Chondrocyte (in vitro differentiated cells): ENCODE measurements around the gene SLIT3. TPM values are rescaled to one million over a fixed set of nuclear protein-coding genes. Genes with fewer than 3 reads are reported as not detected.

Source experiments
- DNase-seq: peaks from one replicate; pipeline ENCODE4 v3.0.0; 2021; ENCODE audit warnings: mixed read lengths, low spot score
- H3K27ac Mint-ChIP-seq: one replicate; pipeline ENCODE4 v1.8.0; 2021; ENCODE audit warnings: mild to moderate bottlenecking, moderate library complexity, mixed read lengths; ENCODE audit not compliant: unreplicated experiment
- H3K27me3 Mint-ChIP-seq: 2 replicates; pipeline ENCODE4 v1.8.0; 2021; ENCODE audit warnings: low read depth, mixed read lengths
- H3K36me3 Mint-ChIP-seq: 2 replicates; pipeline ENCODE4 v1.8.0; 2021; ENCODE audit warnings: low read depth, mixed read lengths
- H3K4me1 Mint-ChIP-seq: 2 replicates; pipeline ENCODE4 v1.8.0; 2021; ENCODE audit warnings: low read depth, mild to moderate bottlenecking, mixed read lengths
- H3K4me3 Mint-ChIP-seq: one replicate; pipeline ENCODE4 v1.8.0; 2021; ENCODE audit warnings: mild to moderate bottlenecking, moderate library complexity, mixed read lengths; ENCODE audit not compliant: unreplicated experiment
- H3K9me3 Mint-ChIP-seq: 2 replicates; pipeline ENCODE4 v1.8.0; 2021; ENCODE audit warnings: low read depth, mixed read lengths
- CTCF ChIP-seq: fragments of 200-600 bp; sonication (generic); IDR thresholded peaks from 2 replicates; pipeline ENCODE4 v1.5.0; 2021; ENCODE audit warnings: antibody characterized with exemption, mild to moderate bottlenecking, moderate library complexity
- total RNA-seq: library from RNA; stranded (reverse); gene quantifications from 3 replicates; pipeline ENCODE4 v1.2.1, GENCODE V29; 2021

SLIT3 gene
- total RNA-seq, 1 donor from 2014 or later, result 116 TPM

GRCh38 chr5:169022718-169023117 lies 278.2 kb downstream of the SLIT3 start:
- no peaks in the 10 kb centered on the region for H3K9me3 Mint-ChIP-seq
- DNase-seq, result no peak
- H3K27me3 Mint-ChIP-seq, result no peaks in the 10 kb centered on the region
- no peak overlapping the region for H3K27ac Mint-ChIP-seq
- no peak for TF ChIP-seq CTCF
- H3K36me3 Mint-ChIP-seq, result no peaks in the 10 kb centered on the region
- peaks cover 18% of the 10 kb centered on the region for H3K4me1 Mint-ChIP-seq
- no peak overlapping the region for H3K4me3 Mint-ChIP-seq

- no peak for TF ChIP-seq CTCF
- H3K4me3 Mint-ChIP-seq, result no peak overlapping the region
- no peaks in the 10 kb centered on the region for H3K36me3 Mint-ChIP-seq
- no peaks in the 10 kb centered on the region for H3K27me3 Mint-ChIP-seq
- H3K4me1 Mint-ChIP-seq, result peaks cover 15% of the 10 kb centered on the region
- DNase-seq, result no peak
- no peaks in the 10 kb centered on the region for H3K9me3 Mint-ChIP-seq
- no peak overlapping the region for H3K27ac Mint-ChIP-seq
Observed at GRCh38 chr5:169020102-169020501, 280.8 kb downstream of the SLIT3 start.

- H3K36me3 Mint-ChIP-seq, result no peaks in the 10 kb centered on the region
- no peaks in the 10 kb centered on the region for H3K9me3 Mint-ChIP-seq
- no peaks in the 10 kb centered on the region for H3K27me3 Mint-ChIP-seq
- DNase-seq, result no peak
- no peak overlapping the region for H3K27ac Mint-ChIP-seq
- H3K4me3 Mint-ChIP-seq, result no peak overlapping the region
- H3K4me1 Mint-ChIP-seq, result peaks cover 15% of the 10 kb centered on the region
- TF ChIP-seq CTCF, result no peak
Observed at GRCh38 chr5:169018925-169019324, 282.0 kb downstream of the SLIT3 start.

- TF ChIP-seq CTCF, result no peak
- Mint-ChIP-seq H3K27ac (peak overlapping the region; percentile 45), H3K4me1 (peaks cover 12% of the 10 kb centered on the region)
Observed at GRCh38 chr5:169015991-169016390, 284.9 kb downstream of the SLIT3 start.

GRCh38 chr5:169013846-169014245 lies 287.1 kb downstream of the SLIT3 start:
- Mint-ChIP-seq H3K27me3 (no peaks in the 10 kb centered on the region), H3K27ac (no peak overlapping the region), H3K4me3 (no peak overlapping the region), H3K9me3 (no peaks in the 10 kb centered on the region), H3K4me1 (peaks cover 10% of the 10 kb centered on the region), H3K36me3 (no peaks in the 10 kb centered on the region)
- no peak for DNase-seq
- no peak for TF ChIP-seq CTCF

More at GRCh38 chr5:169015991-169016390, 284.9 kb downstream of the SLIT3 start:
- Mint-ChIP-seq H3K36me3 (no peaks in the 10 kb centered on the region), H3K4me3 (no peak overlapping the region), H3K27me3 (no peaks in the 10 kb centered on the region), H3K9me3 (no peaks in the 10 kb centered on the region)
- no peak for DNase-seq
